IMR-90 (cell line): ENCODE results near the gene PRRT2. TPM values are rescaled to one million over a fixed set of nuclear protein-coding genes. Genes with fewer than 3 reads are reported as not detected.

Experiments
- ATAC-seq: fragments of 200-7000 bp; cut with Tn5 transposase; 2 replicates; pipeline ENCODE4 v1.9.1; 2020; ENCODE audit warnings: low read depth, mild to moderate bottlenecking, moderate library complexity
- BruUV-seq: library from RNA; stranded (reverse); fragments of 400-500 nt; replicated peaks from 2 replicates; lab custom pipeline; 2021; lab: Mats Ljungman, UMichigan
- CTCF ChIA-PET: fragments of 300-600 bp; formaldehyde crosslinking; extraction: SDS; loops from one replicate; lab custom pipeline; 2021; ENCODE audit warnings: antibody characterized with exemption; lab: Yijun Ruan, JAX
- POLR2A ChIA-PET: fragments of 300-600 bp; sonication (Branson Sonifier 250); formaldehyde crosslinking; loops from one replicate; lab custom pipeline; 2022; ENCODE audit warnings: antibody characterized with exemption; ENCODE audit not compliant: unreplicated experiment; lab: Charles Lee
- DNase-seq: peaks from one replicate; pipeline ENCODE4 v3.0.0; 2013
- H2AFZ ChIP-seq: replicated peaks from 2 replicates; pipeline ENCODE3; 2013; ENCODE audit warnings: low read length, mild to moderate bottlenecking; ENCODE audit not compliant: poor library complexity
- H2AK5ac ChIP-seq: 2 replicates; pipeline ENCODE4 v1.6.1; 2013; ENCODE audit warnings: low read depth, low read length, inconsistent platforms
- H2AK9ac ChIP-seq: replicated peaks from 2 replicates; pipeline ENCODE3; 2013; ENCODE audit warnings: mild to moderate bottlenecking, low read depth, low read length, moderate library complexity; ENCODE audit not compliant: poor library complexity
- H2BK120ac ChIP-seq: 2 replicates; pipeline ENCODE4 v1.6.1; 2013; ENCODE audit warnings: low read depth, low read length, inconsistent platforms
- H2BK15ac ChIP-seq: 3 replicates; pipeline ENCODE4 v1.6.1; 2013; ENCODE audit warnings: low read depth, low read length, inconsistent platforms
- H2BK20ac ChIP-seq: 2 replicates; pipeline ENCODE4 v1.6.1; 2013; ENCODE audit warnings: low read depth, mild to moderate bottlenecking, inconsistent platforms, low read length, moderate library complexity
- H2BK5ac ChIP-seq: 2 replicates; pipeline ENCODE4 v1.6.1; 2013; ENCODE audit warnings: mild to moderate bottlenecking, low read depth, low read length, inconsistent platforms; ENCODE audit not compliant: poor library complexity, severe bottlenecking
- H3K14ac ChIP-seq: replicated peaks from 2 replicates; pipeline ENCODE4 v1.6.1; 2013; ENCODE audit warnings: low read depth, low read length, inconsistent platforms
- H3K18ac ChIP-seq: 2 replicates; pipeline ENCODE4 v1.6.1; 2013; ENCODE audit warnings: low read depth, low read length, control low read depth
- H3K23ac ChIP-seq: 2 replicates; pipeline ENCODE4 v1.6.1; 2013; ENCODE audit warnings: low read depth, low read length, inconsistent platforms
- H3K27ac ChIP-seq: 2 replicates; pipeline ENCODE4 v1.5.1; 2013; ENCODE audit warnings: mild to moderate bottlenecking, control low read depth, low read length; ENCODE audit not compliant: insufficient read depth
- H3K27me3 ChIP-seq: 2 replicates; pipeline ENCODE4 v1.6.1; 2013; ENCODE audit warnings: low read length; ENCODE audit not compliant: control insufficient read depth, insufficient read depth
- H3K36me3 ChIP-seq: 2 replicates; pipeline ENCODE4 v1.6.1; 2013; ENCODE audit warnings: low read length, mixed read lengths; ENCODE audit not compliant: control insufficient read depth, insufficient read depth
- H3K4ac ChIP-seq: 2 replicates; pipeline ENCODE4 v1.6.1; 2013; ENCODE audit warnings: low read depth, low read length, inconsistent platforms
- H3K4me1 ChIP-seq: 2 replicates; pipeline ENCODE4 v1.6.1; 2013; ENCODE audit warnings: low read length, mixed read lengths; ENCODE audit not compliant: control insufficient read depth, insufficient read depth
- H3K4me2 ChIP-seq: 2 replicates; pipeline ENCODE4 v1.6.1; 2013; ENCODE audit warnings: low read depth, mild to moderate bottlenecking, control low read depth, low read length, moderate library complexity
- H3K4me3 ChIP-seq: 2 replicates; pipeline ENCODE4 v1.5.1; 2013; ENCODE audit warnings: low read depth, mild to moderate bottlenecking, control low read depth, low read length, moderate library complexity; ENCODE audit not compliant: insufficient read depth
- H3K56ac ChIP-seq: 2 replicates; pipeline ENCODE4 v1.6.1; 2013; ENCODE audit warnings: low read length, inconsistent platforms; ENCODE audit not compliant: insufficient read depth; ENCODE audit errors: extremely low read depth
- H3K79me1 ChIP-seq, 2 experiments: 2 replicates each; pipeline ENCODE4 v1.6.1; 2013; ENCODE audit warnings: low read length in 2 of 2, inconsistent platforms in 1 of 2, low read depth in 1 of 2
- H3K9ac ChIP-seq: 2 replicates; pipeline ENCODE4 v1.6.1; 2013; ENCODE audit warnings: low read depth, low read length, control low read depth
- H3K9me1 ChIP-seq: 2 replicates; pipeline ENCODE4 v1.6.1; 2013; ENCODE audit warnings: low read length, inconsistent platforms; ENCODE audit not compliant: insufficient read depth
- H3K9me3 ChIP-seq: 2 replicates; pipeline ENCODE4 v1.6.1; 2013; ENCODE audit warnings: low read length; ENCODE audit not compliant: control insufficient read depth, insufficient read depth
- H4K20me1 ChIP-seq: 2 replicates; pipeline ENCODE4 v1.6.1; 2013; ENCODE audit warnings: low read length, inconsistent platforms; ENCODE audit not compliant: insufficient read depth
- H4K5ac ChIP-seq: 2 replicates; pipeline ENCODE4 v1.6.1; 2013; ENCODE audit warnings: mild to moderate bottlenecking, low read depth, low read length, control low read depth
- H4K8ac ChIP-seq, 2 experiments: 2 replicates each; pipeline ENCODE4 v1.6.1; 2013; ENCODE audit warnings: low read depth in 2 of 2, low read length in 2 of 2, control low read depth in 1 of 2, inconsistent platforms in 1 of 2
- H4K91ac ChIP-seq: 2 replicates; pipeline ENCODE4 v1.6.1; 2013; ENCODE audit warnings: low read depth, low read length, inconsistent platforms; ENCODE audit not compliant: insufficient read depth
- BHLHE40 ChIP-seq: fragments of 150-350 bp; IDR thresholded peaks from 2 replicates; pipeline ENCODE4 v1.6.1; 2016; ENCODE audit warnings: mild to moderate bottlenecking, low read depth, low read length
- CTCF ChIP-seq: conservative IDR thresholded peaks from 2 replicates; pipeline ENCODE4 v1.5.1; 2012; ENCODE audit warnings: mild to moderate bottlenecking, low read depth, low read length, improper control_type of control experiment
- RCOR1 ChIP-seq: IDR thresholded peaks from 2 replicates; pipeline ENCODE4 v1.6.1; 2012; ENCODE audit warnings: mild to moderate bottlenecking, low read length, improper control_type of control experiment; ENCODE audit not compliant: insufficient replicate concordance
- RFX5 ChIP-seq: IDR thresholded peaks from 2 replicates; pipeline ENCODE4 v1.8.0; 2012; ENCODE audit warnings: low read depth, mild to moderate bottlenecking, low read length, moderate library complexity
- WGBS, 2 experiments: methylation state at CpG; one replicate each; pipeline versions ENCODE4 v1.1.5 to v1.1.7; 2013; ENCODE audit warnings: missing lambda C conversion rate in 2 of 2; ENCODE audit not compliant: insufficient read length in 1 of 2; ENCODE audit errors: extremely low coverage in 2 of 2; 5-methylcytosine and 5-hydroxymethylcytosine counted together
- dilution Hi-C: fragments of 300-500 bp; cut with HindIII; formaldehyde crosslinking; loops from one replicate; pipeline ENCODE4 v1.14.3; 2018; ENCODE audit warnings: low sequenced_read_pairs; ENCODE audit not compliant: unreplicated experiment
- in situ Hi-C: fragments of 300-500 bp; cut with MboI; formaldehyde crosslinking; loops from 3 replicates; pipeline ENCODE4 v1.14.3; 2019; ENCODE audit warnings: low sequenced_read_pairs, inconsistent platforms, mixed read lengths
- intact Hi-C: fragments of 100-400 bp; cut with micrococcal nuclease; formaldehyde crosslinking; loops from 2 replicates; pipeline ENCODE4 v1.10.0; 2022
- polyA plus RNA-seq, 3 experiments: library from polyadenylated mRNA; depleted of rRNA; stranded (reverse); fragments of >200 nt; gene quantifications; 2 replicates each; pipeline ENCODE4 v1.2.3, GENCODE V29; 2012; ENCODE audit warnings: low replicate concordance in 1 of 3
- total RNA-seq: library from RNA; depleted of rRNA; stranded (reverse); fragments of >200 nt; gene quantifications from 2 replicates; pipeline ENCODE4 v1.2.3, GENCODE V29; 2012

Gene PRRT2
- total and polyA plus RNA-seq, 2 of the 4 experiments (the other 2 are of a cell fraction), result 0.90 to 10.5 TPM

- intact Hi-C loops (no loop called here), dilution Hi-C loops (no loop called here)
- CTCF ChIA-PET, result no interaction called here
These were observed 48.7 kb upstream of the PRRT2 start for GRCh38 chr16:29763326-29763725.

More at GRCh38 chr16:29763326-29763725, 48.7 kb upstream of the PRRT2 start:
- Histone ChIP-seq H3K4me3 (no peak overlapping the region), H3K9me1 (no peaks in the 10 kb centered on the region), H3K23ac (no peak overlapping the region), H3K4me1 (no peaks in the 10 kb centered on the region), H3K56ac (no peak overlapping the region), H3K4me2 (no peak overlapping the region), H3K14ac (no peak overlapping the region), H4K91ac (no peak overlapping the region), H3K18ac (no peak overlapping the region), H4K5ac (no peak overlapping the region), H3K9me3 (no peaks in the 10 kb centered on the region), H4K8ac (no peak overlapping the region), H3K79me1 (no peaks in the 10 kb centered on the region), H2AK9ac (no peak overlapping the region), H2AK5ac (no peak overlapping the region), H3K36me3 (no peaks in the 10 kb centered on the region), H3K27me3 (peaks cover 7% of the 10 kb centered on the region), H3K4ac (no peak overlapping the region), H2BK15ac (no peak overlapping the region), H2BK20ac (no peak overlapping the region), H3K9ac (no peak overlapping the region), H2BK5ac (no peak overlapping the region), H2AFZ (no peak overlapping the region), H2BK120ac (no peak overlapping the region), H4K20me1 (no peaks in the 10 kb centered on the region), H3K27ac (no peak overlapping the region)
- no peak for TF ChIP-seq RFX5
- no peak for TF ChIP-seq CTCF
- TF ChIP-seq BHLHE40, result no peak
- no peak for TF ChIP-seq RCOR1
- ATAC-seq (no peak), DNase-seq (no peak)
- WGBS, 2 experiments, result no CpG with 5 or more reads among the region's 6 CpGs
- BruUV-seq, result no TSS peak
- in situ Hi-C loops, result no loop called here
- POLR2A ChIA-PET, result no interaction called here
